Panc1 (cell line): ENCODE data around the gene PLET1.

Experiments used
- POLR2AphosphoS5 ChIP-seq: IDR thresholded peaks from 2 replicates; pipeline ENCODE4 v1.6.1; 2012; ENCODE audit warnings: mild to moderate bottlenecking, low read depth, low read length, moderate library complexity
- TCF7L2 ChIP-seq: IDR thresholded peaks from 2 replicates; pipeline ENCODE4 v1.6.1; 2011; ENCODE audit warnings: mild to moderate bottlenecking, low read depth, low read length, inconsistent platforms
- TF ChIP-seq, protein P1 (sequence below): fragments of 450-650 bp; IDR thresholded peaks from 2 replicates; pipeline ENCODE4 v1.5.1; 2017; ENCODE audit warnings: mild to moderate bottlenecking

DNA sequence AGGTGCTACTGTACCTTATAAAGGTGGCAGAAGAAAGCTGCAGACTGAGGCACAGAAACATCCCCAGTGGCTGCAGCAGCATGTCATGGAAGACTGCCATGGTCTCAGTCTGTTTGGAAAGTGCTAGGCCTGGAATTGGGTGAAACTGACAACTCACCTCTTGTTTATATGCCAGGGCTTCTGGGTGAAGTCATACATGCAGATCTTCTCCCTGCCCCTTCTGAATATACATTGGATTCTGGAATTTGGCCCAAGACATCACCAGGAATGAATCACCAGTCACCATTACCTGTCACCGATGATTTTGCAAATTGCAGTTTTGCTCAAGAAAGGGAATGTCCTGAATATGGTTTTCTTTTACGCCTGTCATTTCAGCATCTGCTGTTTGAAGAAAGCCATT is at the start of gene PLET1:
- TF ChIP-seq TCF7L2 (no peak), POLR2AphosphoS5 (no peak)
- TF ChIP-seq, protein P1, sequence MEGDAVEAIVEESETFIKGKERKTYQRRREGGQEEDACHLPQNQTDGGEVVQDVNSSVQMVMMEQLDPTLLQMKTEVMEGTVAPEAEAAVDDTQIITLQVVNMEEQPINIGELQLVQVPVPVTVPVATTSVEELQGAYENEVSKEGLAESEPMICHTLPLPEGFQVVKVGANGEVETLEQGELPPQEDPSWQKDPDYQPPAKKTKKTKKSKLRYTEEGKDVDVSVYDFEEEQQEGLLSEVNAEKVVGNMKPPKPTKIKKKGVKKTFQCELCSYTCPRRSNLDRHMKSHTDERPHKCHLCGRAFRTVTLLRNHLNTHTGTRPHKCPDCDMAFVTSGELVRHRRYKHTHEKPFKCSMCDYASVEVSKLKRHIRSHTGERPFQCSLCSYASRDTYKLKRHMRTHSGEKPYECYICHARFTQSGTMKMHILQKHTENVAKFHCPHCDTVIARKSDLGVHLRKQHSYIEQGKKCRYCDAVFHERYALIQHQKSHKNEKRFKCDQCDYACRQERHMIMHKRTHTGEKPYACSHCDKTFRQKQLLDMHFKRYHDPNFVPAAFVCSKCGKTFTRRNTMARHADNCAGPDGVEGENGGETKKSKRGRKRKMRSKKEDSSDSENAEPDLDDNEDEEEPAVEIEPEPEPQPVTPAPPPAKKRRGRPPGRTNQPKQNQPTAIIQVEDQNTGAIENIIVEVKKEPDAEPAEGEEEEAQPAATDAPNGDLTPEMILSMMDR, result no peak
